GM21619 (cell line): Measurements from ENCODE around the gene ADAMTSL3.

Experiments used
- ATAC-seq: cut with Tn5 transposase; IDR thresholded peaks from one replicate; pipeline ENCODE4 v1.9.1; 2021; ENCODE audit not compliant: unreplicated experiment

The ADAMTSL3 gene

GRCh38 chr15:83818591-83818990, 164.7 kb downstream of the ADAMTSL3 start:
- ATAC-seq: no peak

- ATAC-seq: no peak
Measured at GRCh38 chr15:83830381-83830780, 176.5 kb downstream of the ADAMTSL3 start.

GRCh38 chr15:83833569-83833968, 179.6 kb downstream of the ADAMTSL3 start:
- no peak for ATAC-seq

GRCh38 chr15:83835479-83835878, 181.6 kb downstream of the ADAMTSL3 start:
- ATAC-seq: no peak

GRCh38 chr15:83837945-83838571, 184.1 kb downstream of the ADAMTSL3 start:
- ATAC-seq: no peak

- no peak for ATAC-seq
Measured at GRCh38 chr15:83838763-83839162, 184.8 kb downstream of the ADAMTSL3 start.

- ATAC-seq: no peak
Measured at GRCh38 chr15:83842281-83842680, 188.4 kb downstream of the ADAMTSL3 start.

- ATAC-seq: no peak
Measured at GRCh38 chr15:83843471-83843871, 189.5 kb downstream of the ADAMTSL3 start.

GRCh38 chr15:83844742-83845141, 190.8 kb downstream of the ADAMTSL3 start:
- ATAC-seq: no peak

GRCh38 chr15:83845230-83845629, 191.3 kb downstream of the ADAMTSL3 start:
- no peak for ATAC-seq

GRCh38 chr15:83846847-83847246, 192.9 kb downstream of the ADAMTSL3 start:
- ATAC-seq: no peak

GRCh38 chr15:83848315-83849050, 194.6 kb downstream of the ADAMTSL3 start:
- ATAC-seq: no peak

GRCh38 chr15:83850015-83850414, 196.1 kb downstream of the ADAMTSL3 start:
- ATAC-seq: no peak

GRCh38 chr15:83850501-83851245, 196.8 kb downstream of the ADAMTSL3 start:
- ATAC-seq: no peak

- no peak for ATAC-seq
Measured at GRCh38 chr15:83853232-83853631, 199.3 kb downstream of the ADAMTSL3 start.

- no peak for ATAC-seq
Measured at GRCh38 chr15:83854321-83854720, 200.4 kb downstream of the ADAMTSL3 start.

- no peak for ATAC-seq
Measured at GRCh38 chr15:83854950-83855707, 201.2 kb downstream of the ADAMTSL3 start.

GRCh38 chr15:83855956-83856355, 202.0 kb downstream of the ADAMTSL3 start:
- ATAC-seq: no peak

GRCh38 chr15:83858820-83859505, 205.0 kb downstream of the ADAMTSL3 start:
- ATAC-seq: no peak

GRCh38 chr15:83866692-83867091, 212.8 kb downstream of the ADAMTSL3 start:
- ATAC-seq: no peak

GRCh38 chr15:83869341-83869740, 215.4 kb downstream of the ADAMTSL3 start:
- ATAC-seq: no peak
